ENCODE measurements around the gene ATG13. TPM values are rescaled to one million over a fixed set of nuclear protein-coding genes. Genes with fewer than 3 reads are reported as not detected.

ATG13 gene
- total RNA-seq, 1 donor from 2014 or later: 54.4 TPM

- H3K9me3 ChIP-seq: no peaks in the 10 kb centered on the region
- H3K27me3 ChIP-seq (ENCODE audit: low read depth): no peaks in the 10 kb centered on the region
- peaks cover 23% of the 10 kb centered on the region for H3K4me1 ChIP-seq
- DNase-seq: no peak
- ATAC-seq: no peak
- peaks cover 89% of the 10 kb centered on the region for H3K36me3 ChIP-seq
- H3K4me3 ChIP-seq: no peak overlapping the region
- TF ChIP-seq CTCF (IDR thresholded peaks at IDR 0.05): no peak
- H3K27ac ChIP-seq: no peak overlapping the region
- intact Hi-C loops (cut with DNase I): no loop called here
These were observed 75.1 kb downstream of the ATG13 start for GRCh38 chr11:46692450-46692849.

GRCh38 chr11:46693597-46694012 lies 76.3 kb downstream of the ATG13 start:
- Histone ChIP-seq H3K4me1 (peaks cover 28% of the 10 kb centered on the region), H3K36me3 (peaks cover 78% of the 10 kb centered on the region), H3K9me3 (no peaks in the 10 kb centered on the region), H3K4me3 (no peak overlapping the region), H3K27ac (no peak overlapping the region), H3K27me3 (ENCODE audit: low read depth) (no peaks in the 10 kb centered on the region)
- DNase-seq (no peak), ATAC-seq (no peak)
- intact Hi-C loops (cut with DNase I): no loop called here
- TF ChIP-seq CTCF (IDR thresholded peaks at IDR 0.05): no peak

GRCh38 chr11:46694072-46694471 lies 76.7 kb downstream of the ATG13 start:
- peak in 1 of 2 donors; percentile 18 for ATAC-seq
- DNase-seq: no peak
- Histone ChIP-seq H3K4me1 (peaks cover 33% of the 10 kb centered on the region), H3K27ac (no peak overlapping the region), H3K36me3 (peaks cover 73% of the 10 kb centered on the region), H3K9me3 (no peaks in the 10 kb centered on the region), H3K4me3 (no peak overlapping the region), H3K27me3 (ENCODE audit: low read depth) (no peaks in the 10 kb centered on the region)
- intact Hi-C loops (cut with DNase I): no loop called here
- TF ChIP-seq CTCF (IDR thresholded peaks at IDR 0.05): no peak

- intact Hi-C loops (cut with DNase I): no loop called here
- Histone ChIP-seq H3K27me3 (ENCODE audit: low read depth) (no peaks in the 10 kb centered on the region), H3K9me3 (no peaks in the 10 kb centered on the region), H3K36me3 (peaks cover 68% of the 10 kb centered on the region), H3K4me3 (no peak overlapping the region), H3K4me1 (peaks cover 38% of the 10 kb centered on the region), H3K27ac (no peak overlapping the region)
- DNase-seq (no peak), ATAC-seq (no peak)
- TF ChIP-seq CTCF (IDR thresholded peaks at IDR 0.05): no peak
These were observed 77.3 kb downstream of the ATG13 start for GRCh38 chr11:46694607-46695006.

GRCh38 chr11:46695345-46696211 lies 78.2 kb downstream of the ATG13 start:
- ATAC-seq: no peak
- no peak overlapping the region for H3K27ac ChIP-seq
- peaks cover 40% of the 10 kb centered on the region for H3K4me1 ChIP-seq

More at GRCh38 chr11:46695345-46696211, 78.2 kb downstream of the ATG13 start:
- Histone ChIP-seq H3K4me3 (no peak overlapping the region), H3K27me3 (ENCODE audit: low read depth) (no peaks in the 10 kb centered on the region), H3K36me3 (peaks cover 64% of the 10 kb centered on the region), H3K9me3 (no peaks in the 10 kb centered on the region)
- intact Hi-C loops (cut with DNase I): no loop called here
- TF ChIP-seq CTCF (IDR thresholded peaks at IDR 0.05): no peak
- no peak for DNase-seq
